ENCODE data around the gene RXRB.
A peak's percentile ranks its signal among the peaks of the same experiment; 100 is the strongest.

The RXRB gene

GRCh38 chr6:33144373-33144772, 56.1 kb downstream of the RXRB start:
- no peak for DNase-seq (ENCODE audit: low spot score)
- H3K27ac ChIP-seq (ENCODE audit: poor library complexity, severe bottlenecking): no peak overlapping the region
- ATAC-seq (ENCODE audit: low read depth): peak; percentile 48; the same call in 2 of the 3 replicates

More at GRCh38 chr6:33144373-33144772, 56.1 kb downstream of the RXRB start:
- Histone ChIP-seq H3K9me3 (ENCODE audit: severe bottlenecking) (no peaks in the 10 kb centered on the region), H3K4me3 (ENCODE audit: severe bottlenecking) (no peak overlapping the region), H3K4me1 (ENCODE audit: insufficient read depth, poor library complexity, severe bottlenecking) (no peaks in the 10 kb centered on the region), H3K36me3 (ENCODE audit: low read depth) (no peaks in the 10 kb centered on the region), H3K27me3 (ENCODE audit: insufficient read depth, poor library complexity, severe bottlenecking) (peaks cover 10% of the 10 kb centered on the region)
- no peak for TF ChIP-seq CTCF (IDR thresholded peaks at IDR 0.05; ENCODE audit: poor library complexity, severe bottlenecking)
